Measurements from ENCODE around the gene ENO1. TPM values are rescaled to one million over a fixed set of nuclear protein-coding genes. Genes with fewer than 3 reads are reported as not detected.
"Not testable (repeated sequence)": the region's sequence is repeated elsewhere in the genome, so short reads cannot be mapped to it uniquely, and the experiment has no call there.

Gene ENO1
- total RNA-seq, 1 donor from 2014 or later: 444 TPM

DNA sequence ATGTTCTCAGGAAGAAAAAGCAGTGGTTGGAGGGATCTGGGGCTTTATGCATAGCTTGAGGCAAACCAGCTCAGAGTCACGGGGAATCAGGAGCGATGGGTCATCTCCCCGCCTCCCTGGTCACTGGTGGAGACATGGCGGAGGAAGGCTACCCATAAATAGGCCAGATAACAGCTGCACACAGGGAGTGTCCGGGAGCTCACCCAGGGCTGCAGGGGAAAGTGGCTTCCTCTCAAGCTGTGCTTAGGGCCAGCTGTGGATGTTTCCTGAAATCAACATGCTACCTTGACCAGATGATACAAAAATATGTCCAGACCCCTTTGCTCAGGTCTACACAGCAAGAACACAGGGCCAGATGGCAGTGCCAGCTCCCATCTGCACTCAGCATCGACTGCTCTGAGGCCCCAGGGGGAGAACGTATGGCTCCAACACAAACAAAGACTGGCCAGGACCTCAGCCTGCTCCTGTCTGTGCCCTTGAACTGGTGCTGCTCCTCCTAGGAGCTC is 33.9 kb downstream of the ENO1 start:
- no peaks in the 10 kb centered on the region for H3K36me3 Mint-ChIP-seq (ENCODE audit: insufficient read depth)
- TF ChIP-seq, protein P1, sequence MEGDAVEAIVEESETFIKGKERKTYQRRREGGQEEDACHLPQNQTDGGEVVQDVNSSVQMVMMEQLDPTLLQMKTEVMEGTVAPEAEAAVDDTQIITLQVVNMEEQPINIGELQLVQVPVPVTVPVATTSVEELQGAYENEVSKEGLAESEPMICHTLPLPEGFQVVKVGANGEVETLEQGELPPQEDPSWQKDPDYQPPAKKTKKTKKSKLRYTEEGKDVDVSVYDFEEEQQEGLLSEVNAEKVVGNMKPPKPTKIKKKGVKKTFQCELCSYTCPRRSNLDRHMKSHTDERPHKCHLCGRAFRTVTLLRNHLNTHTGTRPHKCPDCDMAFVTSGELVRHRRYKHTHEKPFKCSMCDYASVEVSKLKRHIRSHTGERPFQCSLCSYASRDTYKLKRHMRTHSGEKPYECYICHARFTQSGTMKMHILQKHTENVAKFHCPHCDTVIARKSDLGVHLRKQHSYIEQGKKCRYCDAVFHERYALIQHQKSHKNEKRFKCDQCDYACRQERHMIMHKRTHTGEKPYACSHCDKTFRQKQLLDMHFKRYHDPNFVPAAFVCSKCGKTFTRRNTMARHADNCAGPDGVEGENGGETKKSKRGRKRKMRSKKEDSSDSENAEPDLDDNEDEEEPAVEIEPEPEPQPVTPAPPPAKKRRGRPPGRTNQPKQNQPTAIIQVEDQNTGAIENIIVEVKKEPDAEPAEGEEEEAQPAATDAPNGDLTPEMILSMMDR (IDR thresholded peaks at IDR 0.05; ENCODE audit: unreplicated experiment): no peak
- no peak overlapping the region for H3K4me3 Mint-ChIP-seq (ENCODE audit: low read depth)
- H3K27ac Mint-ChIP-seq: peak overlapping the region; percentile 50
- H3K4me1 Mint-ChIP-seq (ENCODE audit: low read depth): peaks cover 14% of the 10 kb centered on the region
- H3K9me3 Mint-ChIP-seq (ENCODE audit: low read depth): no peaks in the 10 kb centered on the region
- DNase-seq (ENCODE audit: low spot score, unreplicated experiment): no peak
- H3K27me3 Mint-ChIP-seq: peaks cover 6% of the 10 kb centered on the region

DNA sequence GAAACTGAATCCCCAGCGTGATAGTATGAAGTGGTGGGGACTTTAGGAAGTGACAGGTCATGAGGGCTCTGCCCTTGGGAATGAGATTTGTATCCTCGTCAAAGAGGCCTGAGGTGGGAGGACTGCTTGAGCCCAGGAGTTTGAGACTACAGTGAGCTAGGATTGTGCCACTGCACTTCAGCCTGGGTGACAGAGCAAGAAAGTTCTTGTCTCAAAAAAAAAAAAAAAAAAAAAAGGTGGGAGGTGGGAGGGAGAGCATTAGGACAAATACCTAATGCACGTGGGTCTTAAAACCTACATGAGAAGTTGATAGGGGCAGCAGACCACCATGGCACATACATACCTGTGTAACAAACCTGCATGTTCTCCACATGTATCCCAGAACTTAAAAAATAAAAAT is 37.1 kb downstream of the ENO1 start:
- Mint-ChIP-seq H3K4me1 (ENCODE audit: low read depth) (peaks cover 10% of the 10 kb centered on the region), H3K9me3 (ENCODE audit: low read depth) (no peaks in the 10 kb centered on the region), H3K27ac (no peak overlapping the region), H3K4me3 (ENCODE audit: low read depth) (no peak overlapping the region), H3K36me3 (ENCODE audit: insufficient read depth) (no peaks in the 10 kb centered on the region), H3K27me3 (peaks cover 6% of the 10 kb centered on the region)
- DNase-seq (ENCODE audit: low spot score, unreplicated experiment): no peak
- TF ChIP-seq, protein P1 (IDR thresholded peaks at IDR 0.05; ENCODE audit: unreplicated experiment): no peak

DNA sequence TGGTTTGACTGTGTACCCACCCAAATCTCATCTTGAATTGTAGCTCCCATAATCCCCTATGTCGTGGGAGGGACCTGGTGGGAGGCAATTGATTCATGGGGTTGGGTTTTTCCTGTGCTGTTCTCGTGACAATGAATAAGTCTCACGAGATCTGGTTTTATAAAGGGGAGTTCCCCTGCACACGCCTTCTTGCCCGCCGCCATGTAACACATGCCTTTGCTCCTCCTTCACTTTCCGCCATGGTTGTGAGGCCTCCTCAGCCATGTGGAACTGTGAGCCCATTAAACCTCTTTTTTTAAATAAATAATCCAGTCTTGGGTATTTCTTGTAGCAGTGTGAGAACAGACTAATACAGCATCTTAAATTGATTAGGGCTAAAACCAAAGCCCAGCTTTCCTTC is 38.5 kb downstream of the ENO1 start:
- no peak overlapping the region for H3K4me3 Mint-ChIP-seq (ENCODE audit: low read depth)
- H3K36me3 Mint-ChIP-seq (ENCODE audit: insufficient read depth): no peaks in the 10 kb centered on the region
- no peaks in the 10 kb centered on the region for H3K9me3 Mint-ChIP-seq (ENCODE audit: low read depth)
- H3K4me1 Mint-ChIP-seq (ENCODE audit: low read depth): peaks cover 7% of the 10 kb centered on the region
- no peak overlapping the region for H3K27ac Mint-ChIP-seq
- DNase-seq (ENCODE audit: low spot score, unreplicated experiment): no peak
- H3K27me3 Mint-ChIP-seq: peaks cover 3% of the 10 kb centered on the region
- TF ChIP-seq, protein P1 (IDR thresholded peaks at IDR 0.05; ENCODE audit: unreplicated experiment): no peak

DNA sequence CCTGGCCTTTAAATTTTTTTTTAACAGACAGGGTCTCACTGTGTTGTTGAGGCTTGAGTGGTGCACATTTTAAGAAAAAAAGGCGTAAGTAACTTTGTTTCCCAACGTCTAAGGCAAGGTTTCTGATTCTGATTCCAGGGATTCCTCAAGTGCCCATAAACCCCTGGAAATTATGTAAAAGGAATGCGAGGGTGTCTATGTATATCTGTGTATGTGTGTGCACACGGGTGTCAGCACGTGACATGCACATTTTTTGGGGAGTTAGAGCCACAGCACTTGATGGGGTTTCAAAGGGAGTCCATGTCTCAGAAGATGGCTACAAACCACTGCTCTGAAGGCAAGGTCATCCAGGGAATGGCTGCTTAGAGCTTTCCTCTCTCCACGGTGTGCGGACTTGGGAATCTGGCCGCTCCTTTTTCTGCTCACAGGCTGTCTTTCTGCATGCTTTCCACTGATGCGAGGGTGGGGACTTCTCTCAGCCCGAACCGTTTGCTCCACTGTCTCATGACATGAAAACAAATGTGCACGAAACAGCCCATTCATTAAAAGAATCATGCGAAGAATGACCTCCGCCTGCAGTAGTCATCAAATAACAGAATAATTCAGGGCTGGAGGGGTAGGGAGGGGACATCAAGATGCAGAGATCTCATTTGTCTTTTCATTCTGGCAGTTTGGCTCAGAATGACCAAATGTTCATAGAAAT is 42.4 kb downstream of the ENO1 start:
- Mint-ChIP-seq H3K4me3 (ENCODE audit: low read depth) (no peak overlapping the region), H3K4me1 (ENCODE audit: low read depth) (no peaks in the 10 kb centered on the region), H3K27me3 (no peaks in the 10 kb centered on the region), H3K27ac (no peak overlapping the region), H3K9me3 (ENCODE audit: low read depth) (no peaks in the 10 kb centered on the region), H3K36me3 (ENCODE audit: insufficient read depth) (no peaks in the 10 kb centered on the region)
- no peak for DNase-seq (ENCODE audit: low spot score, unreplicated experiment)
- TF ChIP-seq, protein P1 (IDR thresholded peaks at IDR 0.05; ENCODE audit: unreplicated experiment): no peak

DNA sequence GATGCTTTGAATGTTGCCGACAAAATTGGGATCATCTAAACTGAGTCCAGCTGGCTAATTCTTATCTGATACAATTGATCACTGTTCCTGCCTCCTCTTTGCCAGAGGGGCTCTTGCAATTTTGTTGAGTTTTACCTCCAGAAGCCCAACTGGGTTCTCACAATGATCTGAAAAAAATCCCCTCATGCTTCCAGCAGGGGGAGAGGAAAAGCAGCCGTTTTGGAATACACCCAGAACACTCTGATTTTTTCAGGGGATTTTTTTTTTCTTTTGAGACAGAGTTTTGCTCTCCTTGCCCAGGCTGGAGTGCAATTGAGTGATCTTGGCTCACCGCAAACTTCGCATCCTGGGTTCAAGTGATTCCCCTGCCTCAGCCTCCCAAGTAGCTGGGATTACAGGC is 47.1 kb downstream of the ENO1 start:
- H3K9me3 Mint-ChIP-seq (ENCODE audit: low read depth): no peaks in the 10 kb centered on the region
- DNase-seq (ENCODE audit: low spot score, unreplicated experiment): no peak
- H3K4me3 Mint-ChIP-seq (ENCODE audit: low read depth): no peak overlapping the region
- no peaks in the 10 kb centered on the region for H3K27me3 Mint-ChIP-seq
- H3K36me3 Mint-ChIP-seq (ENCODE audit: insufficient read depth): no peaks in the 10 kb centered on the region
- TF ChIP-seq, protein P1 (IDR thresholded peaks at IDR 0.05; ENCODE audit: unreplicated experiment): peak; percentile 52
- H3K4me1 Mint-ChIP-seq (ENCODE audit: low read depth): peaks cover 9% of the 10 kb centered on the region
- no peak overlapping the region for H3K27ac Mint-ChIP-seq

DNA sequence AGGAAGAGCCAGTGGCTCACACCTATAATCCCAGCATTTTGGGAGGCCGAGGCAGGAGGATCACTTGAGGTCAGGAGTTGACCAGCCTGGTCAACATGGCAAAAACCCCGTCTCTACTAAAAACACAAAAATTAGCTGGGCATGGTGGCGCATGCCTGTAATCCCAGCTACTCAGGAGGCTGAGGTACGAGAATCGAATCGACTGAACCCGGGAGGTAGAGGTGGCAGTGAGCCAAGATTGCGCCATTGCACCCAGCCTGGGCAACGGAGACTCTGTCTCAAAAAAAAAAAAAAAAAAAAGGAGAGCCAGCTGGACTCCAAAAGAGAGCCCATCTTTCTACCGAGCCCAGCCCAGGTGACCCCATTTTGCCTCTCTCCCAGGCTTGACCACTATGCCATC is 47.8 kb downstream of the ENO1 start:
- H3K27me3 Mint-ChIP-seq; H3K36me3 Mint-ChIP-seq (ENCODE audit: insufficient read depth); H3K9me3 Mint-ChIP-seq (ENCODE audit: low read depth); DNase-seq (ENCODE audit: low spot score, unreplicated experiment); H3K4me1 Mint-ChIP-seq (ENCODE audit: low read depth); H3K4me3 Mint-ChIP-seq (ENCODE audit: low read depth); H3K27ac Mint-ChIP-seq: not testable (repeated sequence)
